Uterus (tissue), 2 donors: ENCODE measurements around the gene MX1.

ENCODE experiments used
- POLR2A ChIP-seq, 2 donors: fragments of 450-650 bp; IDR thresholded peaks; one replicate each; pipeline ENCODE4 v1.6.1; 2016; ENCODE audit warnings: antibody characterized with exemption in 2 of 2, mild to moderate bottlenecking in 1 of 2, moderate library complexity in 1 of 2
- TF ChIP-seq, protein P1 (sequence below), 4 experiments: fragments of 200-600 bp in 2 of 4; fragments of 450-650 bp in 2 of 4; sonication (generic) in 2 of 4; IDR thresholded peaks; one replicate each; pipeline ENCODE4 v1.5.1; 2016 to 2019; ENCODE audit warnings: antibody characterized with exemption in 4 of 4, mild to moderate bottlenecking in 2 of 4, moderate library complexity in 1 of 4

DNA sequence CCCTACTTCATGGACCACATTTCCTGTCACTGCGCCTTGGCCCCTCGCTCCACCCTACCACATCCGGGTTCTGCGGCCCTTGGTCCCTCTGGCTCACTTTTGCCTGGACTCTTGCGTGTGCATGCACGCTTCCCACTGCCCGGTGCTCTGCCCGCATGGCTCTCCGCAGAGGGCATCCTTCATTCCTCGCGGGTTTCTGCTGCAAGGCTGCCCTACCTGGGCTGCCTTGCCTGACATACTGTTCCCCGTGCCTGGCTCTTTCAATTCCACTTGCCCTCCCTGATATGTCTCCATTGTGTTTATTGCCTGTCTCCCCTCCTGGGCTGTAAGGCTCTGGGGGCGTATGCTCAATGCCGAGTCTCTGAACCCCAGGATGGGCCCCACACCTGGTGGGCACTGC lies 37.8 kb upstream of the MX1 start:
- TF ChIP-seq, protein P1, sequence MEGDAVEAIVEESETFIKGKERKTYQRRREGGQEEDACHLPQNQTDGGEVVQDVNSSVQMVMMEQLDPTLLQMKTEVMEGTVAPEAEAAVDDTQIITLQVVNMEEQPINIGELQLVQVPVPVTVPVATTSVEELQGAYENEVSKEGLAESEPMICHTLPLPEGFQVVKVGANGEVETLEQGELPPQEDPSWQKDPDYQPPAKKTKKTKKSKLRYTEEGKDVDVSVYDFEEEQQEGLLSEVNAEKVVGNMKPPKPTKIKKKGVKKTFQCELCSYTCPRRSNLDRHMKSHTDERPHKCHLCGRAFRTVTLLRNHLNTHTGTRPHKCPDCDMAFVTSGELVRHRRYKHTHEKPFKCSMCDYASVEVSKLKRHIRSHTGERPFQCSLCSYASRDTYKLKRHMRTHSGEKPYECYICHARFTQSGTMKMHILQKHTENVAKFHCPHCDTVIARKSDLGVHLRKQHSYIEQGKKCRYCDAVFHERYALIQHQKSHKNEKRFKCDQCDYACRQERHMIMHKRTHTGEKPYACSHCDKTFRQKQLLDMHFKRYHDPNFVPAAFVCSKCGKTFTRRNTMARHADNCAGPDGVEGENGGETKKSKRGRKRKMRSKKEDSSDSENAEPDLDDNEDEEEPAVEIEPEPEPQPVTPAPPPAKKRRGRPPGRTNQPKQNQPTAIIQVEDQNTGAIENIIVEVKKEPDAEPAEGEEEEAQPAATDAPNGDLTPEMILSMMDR (IDR thresholded peaks at IDR 0.05): no peak
- no peak for TF ChIP-seq POLR2A (IDR thresholded peaks at IDR 0.05)
